ENCODE results near the gene NPC2.
A peak's percentile ranks its signal among the peaks of the same experiment; 100 is the strongest.
"Not testable (repeated sequence)": the region's sequence is repeated elsewhere in the genome, so short reads cannot be mapped to it uniquely, and the experiment has no call there.

The NPC2 gene

DNA sequence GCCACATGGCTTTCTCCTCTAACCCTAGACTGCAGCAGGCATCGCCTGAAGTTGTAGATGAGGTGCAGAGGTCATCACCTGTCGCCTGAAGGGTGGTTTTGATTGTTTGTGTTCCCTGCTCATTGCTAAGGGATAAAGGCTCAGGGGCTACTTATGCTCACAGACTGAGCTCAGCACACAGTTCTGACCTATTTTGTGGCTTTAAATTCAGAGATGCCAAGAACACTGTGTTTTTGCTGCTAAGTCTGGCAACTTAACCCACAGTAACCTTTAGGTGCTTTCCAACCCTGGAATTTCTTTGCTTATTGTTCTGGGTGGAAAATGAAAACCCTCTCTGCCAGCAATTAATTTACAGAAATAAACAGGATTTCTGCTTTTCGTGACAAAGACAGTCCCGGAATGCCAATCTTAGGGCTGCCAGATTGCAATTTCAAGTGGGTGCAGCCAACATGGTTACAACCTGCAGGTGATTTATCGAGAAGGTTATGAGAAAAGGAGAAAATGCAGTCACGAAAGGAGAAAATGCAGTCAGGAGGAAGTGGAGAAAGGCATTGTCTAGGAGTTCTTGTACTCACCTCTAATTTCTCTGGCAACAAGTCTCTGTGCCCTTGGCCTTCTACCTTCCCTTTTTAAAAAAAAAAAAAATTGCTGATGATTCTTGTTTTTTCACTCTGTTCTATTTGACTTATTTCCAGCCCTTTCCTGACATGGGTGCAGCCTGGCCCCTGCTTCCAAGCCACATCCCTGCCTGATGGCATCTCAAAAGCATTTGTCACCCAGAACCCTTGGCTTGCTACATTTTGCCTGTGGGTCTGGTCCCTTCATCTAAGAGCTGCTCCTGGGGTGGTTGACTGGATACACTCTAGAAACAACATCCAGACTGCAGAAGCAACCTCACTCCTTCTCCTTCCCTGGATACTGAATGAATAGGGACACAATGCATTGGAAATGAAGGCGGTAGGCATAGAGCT is 23.3 kb downstream of the NPC2 start:
- DNase-seq (ENCODE audit: low read depth, low spot score), result no peak

DNA sequence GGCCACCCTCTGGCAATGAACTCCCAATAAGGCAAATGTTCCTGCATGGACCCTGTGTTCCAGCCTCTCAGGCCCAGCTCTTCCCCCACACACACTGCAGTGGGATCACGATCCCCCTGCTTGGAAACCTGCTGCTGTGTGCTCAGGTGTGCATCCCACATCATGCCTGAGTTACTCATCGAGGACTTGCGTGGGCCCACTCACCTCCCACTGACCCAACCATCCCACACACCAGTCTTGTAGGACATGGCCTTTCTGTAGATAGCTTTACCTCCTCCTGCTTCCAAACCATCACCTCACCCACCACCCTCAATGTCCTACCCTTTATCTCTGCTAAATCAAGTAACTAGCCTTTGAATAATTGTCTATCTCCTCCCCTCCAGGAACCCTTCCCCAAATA is 24.6 kb downstream of the NPC2 start:
- no peak for DNase-seq (ENCODE audit: low read depth, low spot score)

DNA sequence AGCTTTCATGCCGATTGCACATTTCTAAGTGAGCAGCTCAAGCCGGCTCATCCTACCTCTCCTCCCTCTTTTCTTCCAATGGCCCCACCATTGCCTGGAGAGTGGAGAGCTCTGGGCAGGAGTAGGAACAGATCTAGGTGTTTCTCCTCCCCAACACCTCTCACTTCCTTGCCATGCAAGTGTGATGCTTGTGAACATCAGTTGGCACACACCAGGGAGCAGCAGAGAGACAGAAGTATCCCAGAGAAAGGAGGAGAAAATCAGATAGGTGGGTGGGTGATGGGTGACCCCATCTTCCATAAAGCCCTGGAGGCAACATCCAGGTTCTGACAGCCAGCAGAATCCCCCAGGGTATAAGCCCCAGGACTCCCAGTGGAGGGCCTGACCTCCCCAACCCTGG is 27.8 kb downstream of the NPC2 start:
- DNase-seq (ENCODE audit: low read depth, low spot score), result no peak

DNA sequence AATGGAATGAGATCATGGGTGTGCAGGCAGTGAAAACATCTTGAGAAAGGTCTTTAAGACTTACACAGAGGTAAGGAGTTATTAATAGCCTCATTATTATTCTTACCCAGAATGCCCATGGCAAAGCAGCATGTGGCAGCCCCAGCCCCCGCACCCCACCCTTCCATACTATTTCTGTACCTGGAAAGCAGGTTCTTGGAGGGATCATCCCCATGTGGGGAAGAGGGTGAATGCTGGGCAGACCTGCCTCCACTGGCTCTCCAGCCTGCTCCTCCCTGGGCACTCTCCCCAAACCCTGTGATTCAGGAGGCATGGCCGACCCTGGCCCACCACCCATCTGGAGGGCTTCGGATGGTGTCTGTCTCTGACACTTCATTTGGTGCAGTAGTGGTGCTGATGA is 28.3 kb downstream of the NPC2 start:
- no peak for DNase-seq (ENCODE audit: low read depth, low spot score)

DNA sequence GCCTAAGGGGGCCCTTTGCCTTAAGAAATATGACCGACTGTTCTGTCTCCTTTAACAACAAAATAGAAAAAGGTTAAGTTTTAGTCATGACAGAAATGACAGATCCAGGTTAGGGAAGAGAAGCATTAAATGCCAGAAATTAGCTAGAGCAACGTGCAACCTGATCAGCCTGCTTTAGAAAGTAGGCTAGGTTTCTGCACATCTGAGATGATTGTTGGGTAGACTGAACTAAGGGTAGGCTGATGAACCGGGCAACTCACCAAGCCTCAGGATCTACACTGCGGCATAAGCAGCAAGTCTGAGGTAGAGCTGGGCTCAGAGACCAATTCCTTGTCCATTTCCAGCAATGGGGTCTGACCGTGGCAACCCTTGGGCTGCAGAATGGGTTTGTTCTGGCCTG is 29.4 kb downstream of the NPC2 start:
- DNase-seq (ENCODE audit: low read depth, low spot score), result no peak

DNA sequence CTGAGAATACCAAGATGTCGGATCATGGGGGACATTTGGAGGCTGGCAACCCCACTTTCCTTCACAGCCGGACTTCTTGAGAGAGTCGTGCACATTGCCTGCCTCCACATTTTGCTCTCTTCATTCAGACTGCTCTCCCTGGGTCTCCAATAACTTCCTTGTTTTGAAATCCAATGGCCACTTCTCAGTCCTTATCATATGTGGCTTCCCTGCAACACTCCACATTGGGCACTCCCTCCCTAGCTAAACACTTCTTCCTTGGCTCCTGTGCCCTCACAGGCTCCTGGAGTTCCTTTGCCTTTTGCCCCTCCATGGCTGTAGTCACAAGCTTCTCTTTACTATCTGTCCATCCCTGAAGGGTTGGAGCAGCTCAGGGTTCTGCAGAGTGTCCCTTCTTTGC is 30.1 kb downstream of the NPC2 start:
- no peak for DNase-seq (ENCODE audit: low read depth, low spot score)

DNA sequence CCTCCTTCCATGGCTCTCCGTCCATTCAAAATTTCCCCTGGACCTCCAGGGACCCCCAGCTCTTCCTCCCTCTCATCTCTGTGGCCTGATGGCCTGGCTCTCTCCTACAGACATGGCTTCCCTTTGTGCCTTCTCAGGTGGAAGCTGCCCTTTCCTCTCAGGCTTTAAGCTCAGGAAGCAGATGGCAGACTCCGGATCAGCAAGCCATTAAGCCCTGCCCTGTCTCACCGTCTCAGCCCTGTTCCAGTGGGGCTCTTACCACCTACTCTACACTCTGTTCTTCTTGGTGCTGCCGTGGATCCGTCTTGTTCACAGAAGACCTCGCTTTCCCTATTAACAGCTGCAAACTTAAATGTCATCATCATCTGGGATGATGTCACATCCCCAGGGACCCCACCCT is 33.1 kb downstream of the NPC2 start:
- DNase-seq (ENCODE audit: low read depth, low spot score), result no peak

DNA sequence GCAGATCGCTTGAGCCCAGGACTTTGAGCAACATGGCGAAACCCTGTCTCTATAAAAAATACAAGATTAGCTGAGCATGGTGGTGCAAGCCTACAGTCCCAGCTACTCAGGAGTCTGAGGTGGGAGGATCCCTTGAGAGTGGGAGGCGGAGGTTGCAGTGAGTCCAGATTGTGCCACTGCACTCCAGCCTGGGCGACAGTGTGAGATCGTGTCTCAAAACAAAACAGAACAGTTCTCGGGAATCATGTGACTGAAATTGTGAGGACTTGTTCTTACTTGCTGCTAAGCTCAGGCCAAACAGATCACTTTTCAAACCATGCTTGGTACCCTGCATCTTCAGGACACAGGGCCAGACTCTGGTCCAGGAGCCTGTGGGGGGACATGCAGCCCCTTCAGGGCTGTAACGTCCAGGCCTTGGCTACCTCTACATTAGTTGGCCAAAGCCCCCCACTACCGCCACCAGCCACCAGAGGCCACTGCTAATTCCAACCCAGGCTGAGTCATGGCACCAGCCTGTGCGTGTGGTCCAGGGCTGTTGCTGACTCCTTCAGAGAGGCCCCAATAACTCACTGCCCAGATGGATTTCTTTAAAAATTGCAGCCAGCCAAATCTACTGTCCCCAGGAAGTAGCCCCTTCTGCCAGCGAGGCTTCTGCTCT is 33.7 kb downstream of the NPC2 start:
- peak; percentile 69 for DNase-seq (ENCODE audit: low read depth, low spot score)

DNA sequence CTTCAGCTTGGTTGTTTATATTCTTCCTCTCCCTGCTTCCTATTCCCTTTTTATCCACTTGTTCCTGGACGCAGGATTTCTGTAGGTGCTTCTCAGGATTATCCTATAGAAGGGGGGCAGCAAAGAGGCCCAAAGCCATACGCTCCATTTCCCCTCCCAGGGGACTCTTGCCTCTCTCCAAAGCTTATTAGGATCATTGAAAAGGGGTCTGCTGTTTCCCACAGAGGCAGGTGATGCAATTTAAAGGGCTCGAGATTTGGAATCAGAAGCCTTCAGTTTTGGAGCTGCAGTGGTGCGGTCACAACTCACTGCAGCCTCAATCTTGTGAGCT is 35.6 kb downstream of the NPC2 start:
- no peak for DNase-seq (ENCODE audit: low read depth, low spot score)

DNA sequence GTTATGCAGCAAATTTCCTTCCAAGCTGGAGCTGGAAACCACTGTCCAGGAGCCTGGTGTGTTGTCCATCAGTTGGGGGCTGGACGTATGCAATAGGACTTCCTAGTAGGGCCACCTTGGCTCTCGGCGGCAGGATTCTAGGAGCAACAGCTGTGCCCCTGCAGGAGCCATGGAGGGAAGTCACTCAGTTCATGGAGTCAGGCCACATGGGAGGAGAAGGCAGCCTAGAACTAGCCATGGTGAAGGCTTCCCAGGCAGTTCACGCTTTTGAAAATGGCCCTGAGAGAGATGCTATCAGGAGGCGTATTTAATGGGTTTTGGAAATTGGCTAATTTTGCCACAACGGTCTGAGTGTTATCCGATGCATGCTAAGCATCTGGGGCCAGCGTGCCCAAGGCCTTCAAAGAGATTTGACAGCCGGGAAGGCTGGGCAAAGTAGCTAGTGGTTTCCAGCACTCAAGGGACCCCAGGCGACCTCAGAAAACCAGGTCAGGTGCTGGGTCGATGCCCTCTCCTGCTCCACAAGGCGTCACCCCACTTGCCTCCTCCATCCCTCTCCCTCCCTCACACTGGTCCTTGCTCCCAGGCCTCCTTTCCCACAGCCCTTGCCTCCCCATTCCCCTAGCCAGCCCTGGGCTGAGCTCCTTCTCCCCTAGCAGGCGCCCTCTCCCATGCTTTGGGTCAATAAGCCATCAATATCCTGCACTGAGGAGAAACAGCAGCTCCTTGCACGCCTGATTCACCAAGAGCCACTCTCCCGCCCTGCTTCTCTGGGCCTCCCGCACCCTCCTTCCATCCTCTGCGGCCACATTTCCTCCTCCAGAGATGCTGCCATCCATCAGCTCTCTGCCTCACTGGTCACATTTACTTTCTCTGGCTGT is 36.2 kb downstream of the NPC2 start:
- no peak for DNase-seq (ENCODE audit: low read depth, low spot score)

DNA sequence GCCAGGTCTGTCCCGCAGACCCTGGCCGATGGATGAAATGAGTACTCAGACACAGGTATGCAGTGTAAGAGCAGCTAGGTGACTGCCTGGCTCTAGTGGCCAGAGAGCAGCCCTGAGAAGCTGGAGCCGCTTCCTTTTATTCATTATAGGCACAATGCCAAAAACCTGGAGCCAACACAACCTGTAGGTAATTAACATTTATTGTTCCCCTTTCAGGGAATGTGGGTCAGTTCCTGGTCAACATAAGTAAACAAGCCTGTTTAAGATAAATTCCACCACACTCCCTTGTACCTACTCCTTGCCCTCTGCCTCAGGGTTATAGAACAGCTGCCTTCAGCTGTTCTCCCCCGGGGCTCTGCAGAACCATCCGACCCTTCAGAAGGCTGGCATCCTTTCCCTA is 38.7 kb downstream of the NPC2 start:
- DNase-seq (ENCODE audit: low read depth, low spot score), result not testable (repeated sequence)

DNA sequence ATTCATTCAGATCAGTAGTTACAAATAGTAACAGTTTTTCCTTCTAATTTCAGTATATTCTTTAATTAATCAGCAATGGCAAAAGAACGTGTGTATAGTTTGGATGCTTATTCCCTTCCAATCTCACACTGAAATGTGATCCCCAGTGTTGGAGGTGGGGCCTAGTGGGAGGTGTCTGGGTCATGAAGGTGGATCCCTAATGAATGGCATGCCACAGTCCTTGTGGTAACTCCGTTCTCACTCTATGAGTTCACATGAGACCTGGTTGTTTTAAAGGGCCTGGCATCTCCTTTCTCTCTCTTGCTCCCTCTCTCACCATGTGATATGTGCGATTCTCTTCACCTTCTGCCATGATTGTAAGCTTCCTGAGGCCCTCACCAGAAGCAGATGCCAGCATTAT is 48.2 kb downstream of the NPC2 start:
- peak; percentile 19 for DNase-seq (ENCODE audit: low read depth, low spot score)

DNA sequence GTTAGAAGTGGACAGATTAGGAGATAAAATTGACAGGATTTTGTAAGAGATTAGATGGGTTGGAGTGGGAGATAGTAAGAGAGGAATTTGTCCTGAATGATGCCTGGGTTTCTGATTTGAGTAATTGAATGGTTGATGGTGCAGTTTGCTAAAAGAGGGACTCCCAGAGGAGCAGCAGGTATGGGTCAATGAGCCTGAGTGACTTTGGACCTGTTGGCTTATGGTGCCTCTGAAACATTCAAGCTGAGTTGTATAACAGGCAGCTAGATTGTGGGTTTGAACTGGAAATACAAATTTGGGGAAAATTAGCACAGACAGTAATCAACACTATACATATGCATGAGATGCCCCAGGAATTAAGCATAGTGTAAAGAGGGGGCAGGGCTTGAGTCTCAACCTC is 50.3 kb downstream of the NPC2 start:
- DNase-seq (ENCODE audit: low read depth, low spot score), result no peak

DNA sequence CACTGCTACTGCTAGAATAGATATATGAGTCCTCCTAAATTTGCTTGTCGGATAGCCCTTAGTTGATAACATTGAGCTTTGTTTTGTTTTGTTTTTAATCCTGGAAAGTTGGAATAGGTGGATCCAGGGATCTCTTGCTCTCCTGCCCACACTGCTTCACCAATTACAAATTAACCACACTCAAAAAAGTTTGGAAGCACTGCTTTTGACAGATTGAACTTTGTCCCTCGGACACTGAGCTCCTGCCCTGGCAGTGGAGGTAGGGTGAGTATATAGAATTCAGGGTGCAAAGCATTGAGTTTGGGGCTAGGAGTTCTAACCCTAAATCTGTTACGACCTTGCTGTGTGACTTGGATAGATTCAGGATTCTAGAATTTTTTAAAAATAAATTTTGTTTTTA is 52.0 kb downstream of the NPC2 start:
- DNase-seq (ENCODE audit: low read depth, low spot score), result no peak

DNA sequence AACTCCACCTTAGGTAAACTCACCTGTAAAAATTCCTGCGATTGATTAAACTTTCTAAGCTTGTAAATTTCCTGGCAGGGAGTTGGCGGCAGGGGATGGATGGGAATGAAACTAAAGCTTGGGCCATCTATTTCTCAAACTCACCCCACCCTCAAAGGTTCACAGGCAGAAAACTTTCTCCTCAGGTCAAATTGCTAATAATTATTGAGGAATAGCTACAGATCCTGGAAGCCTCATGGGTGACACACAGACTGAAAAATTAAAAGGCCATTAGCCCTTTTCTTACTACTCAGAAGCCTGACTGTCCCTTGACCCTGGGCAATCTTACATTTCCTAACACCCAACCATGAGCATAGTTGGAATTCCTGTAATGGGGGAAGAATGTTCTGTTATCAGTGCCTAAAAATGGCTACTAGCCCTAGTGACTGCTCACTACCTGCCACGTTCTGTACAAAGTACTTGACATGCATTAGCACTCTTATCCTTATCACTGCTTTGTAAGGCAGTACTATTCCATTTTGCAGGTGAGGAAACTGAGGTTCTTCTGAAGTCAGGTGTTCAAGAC is 54.7 kb downstream of the NPC2 start:
- DNase-seq (ENCODE audit: low read depth, low spot score), result peak; percentile 18

DNA sequence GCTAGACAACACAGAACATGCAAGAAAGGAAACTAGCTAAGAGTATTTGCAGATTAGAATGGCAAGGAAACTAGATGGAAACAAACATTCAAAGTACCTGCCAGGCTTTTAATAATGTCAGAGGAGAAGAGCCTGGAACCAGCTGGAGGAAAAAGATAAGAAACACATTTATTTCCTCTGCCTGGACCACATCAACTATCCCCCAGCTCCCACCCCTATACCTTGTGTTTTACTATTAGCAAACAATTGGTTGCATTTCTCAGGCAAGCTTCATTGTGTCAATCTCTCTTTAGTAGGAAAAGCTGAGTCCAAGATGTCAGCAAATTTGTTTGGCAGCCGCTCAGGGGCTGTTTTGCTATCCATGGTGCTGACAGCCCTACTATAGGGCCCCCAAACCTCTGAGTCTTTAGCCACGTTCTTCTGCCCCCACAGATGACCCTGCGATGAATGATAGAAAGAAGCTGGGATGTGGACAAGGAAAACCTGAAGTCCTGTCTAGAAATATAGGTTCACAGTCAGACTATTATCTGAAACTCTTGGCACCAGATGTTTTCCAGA is 55.5 kb downstream of the NPC2 start:
- DNase-seq (ENCODE audit: low read depth, low spot score), result peak; percentile 38

DNA sequence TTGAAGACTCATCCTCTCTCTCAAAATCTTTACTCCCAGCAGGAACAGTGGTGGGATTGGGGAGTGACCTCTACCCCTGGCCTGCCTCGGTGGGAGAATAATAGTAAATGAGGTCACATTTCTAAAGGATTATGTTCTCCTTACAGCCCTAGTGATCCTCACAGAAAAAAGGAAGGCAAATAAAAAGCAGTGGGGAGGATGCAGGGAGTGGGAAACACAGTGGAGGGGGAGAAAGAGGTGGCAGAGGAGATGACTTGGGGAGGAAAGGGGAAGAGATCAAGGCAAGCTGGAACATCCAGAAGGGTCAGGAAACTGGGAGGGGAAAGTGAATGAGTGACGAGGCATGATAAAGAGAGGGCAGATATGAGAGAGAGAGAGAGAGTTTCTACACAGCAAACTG is 58.8 kb downstream of the NPC2 start:
- DNase-seq (ENCODE audit: low read depth, low spot score), result no peak

DNA sequence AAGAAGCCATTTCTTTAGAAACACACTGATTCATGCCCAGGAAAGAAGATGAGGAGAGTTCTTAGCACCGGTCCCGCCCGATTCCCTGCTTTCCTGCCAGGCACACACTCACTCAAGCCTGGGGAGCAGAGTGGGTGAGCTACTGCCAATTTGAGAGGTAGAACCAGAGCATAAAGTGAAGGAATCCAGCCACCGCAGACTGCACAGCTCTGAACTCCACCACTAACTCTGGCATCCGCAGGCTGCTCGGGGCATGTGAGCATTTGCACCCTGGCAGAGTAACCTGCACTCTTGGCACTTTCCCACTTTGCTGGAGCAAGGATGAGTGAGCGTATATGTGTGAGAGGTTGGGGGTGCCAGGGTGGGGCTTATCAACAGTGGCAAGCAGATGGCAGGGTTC is 63.1 kb downstream of the NPC2 start:
- DNase-seq (ENCODE audit: low read depth, low spot score), result no peak
